Activated naive CD4-positive, alpha-beta T cell treated with anti-CD3 and anti-CD28 coated beads, Interleukin-2, amount 50 U/mL, for 16 hours (primary cell): ENCODE results near the gene COP1.
A peak's percentile ranks its signal among the peaks of the same experiment; 100 is the strongest.
"Not testable (repeated sequence)": the region's sequence is repeated elsewhere in the genome, so short reads cannot be mapped to it uniquely, and the experiment has no call there.

Experiments used
- DNase-seq: peaks from one replicate; pipeline ENCODE4 v3.0.0-alpha.2; 2020

COP1 gene

GRCh38 chr1:176206961-176207902 is at the start of gene COP1:
COP1 (minus strand) TSS chr1:176207286; CDS start chr1:176206978, 308 bp downstream.
- peak; percentile 96 for DNase-seq

DNA sequence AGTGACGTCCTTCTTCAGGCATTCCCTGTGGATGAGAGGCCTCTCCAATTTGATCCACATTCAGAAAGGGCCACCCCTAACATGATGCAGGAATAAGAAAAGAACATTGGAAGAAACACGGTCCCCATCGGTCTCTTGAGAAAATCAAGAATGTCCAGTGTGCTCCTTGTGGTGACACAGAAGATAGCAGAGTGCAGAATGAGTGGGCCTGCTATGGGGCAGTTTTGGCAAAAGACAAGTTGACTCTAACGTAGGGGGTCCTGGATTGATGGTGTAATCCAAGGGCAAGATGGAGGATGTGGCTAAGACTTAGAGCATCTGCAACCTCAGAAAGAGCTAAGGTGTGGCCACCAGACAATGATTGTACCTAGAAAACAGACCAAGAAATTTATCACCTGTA is 45.1 kb upstream of the COP1 start:
- no peak for DNase-seq

GRCh38 chr1:176244851-176245250 is 37.8 kb upstream of the COP1 start:
- DNase-seq = no peak

- no peak for DNase-seq
Measured at GRCh38 chr1:176243746-176244145, 36.7 kb upstream of the COP1 start.

GRCh38 chr1:176241385-176242015 is 34.4 kb upstream of the COP1 start:
- DNase-seq = no peak

GRCh38 chr1:176233657-176234056 is 26.6 kb upstream of the COP1 start:
- not testable (repeated sequence) for DNase-seq

- no peak for DNase-seq
Measured at GRCh38 chr1:176227579-176227978, 20.5 kb upstream of the COP1 start.

GRCh38 chr1:176225911-176226310 is 18.8 kb upstream of the COP1 start:
- DNase-seq = no peak

DNA sequence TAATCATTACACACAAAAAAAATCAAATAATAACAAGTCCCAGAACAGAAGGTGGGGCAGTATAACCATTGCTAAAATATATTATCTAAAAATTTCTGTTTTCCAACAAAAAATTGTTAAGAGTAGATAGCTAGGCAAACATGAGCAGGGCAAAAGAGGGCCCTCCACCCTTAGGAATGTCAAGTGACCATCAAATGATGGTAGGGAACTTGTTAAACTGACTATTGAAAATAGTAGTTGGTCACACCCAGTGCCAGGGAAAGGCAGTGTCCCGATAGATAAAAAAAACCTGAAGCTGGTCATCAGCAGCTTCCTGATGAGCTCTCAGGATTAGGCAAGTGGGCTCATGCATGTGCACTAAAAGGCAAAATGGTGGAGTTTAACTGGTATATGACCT is 18.4 kb upstream of the COP1 start:
- DNase-seq = no peak

DNA sequence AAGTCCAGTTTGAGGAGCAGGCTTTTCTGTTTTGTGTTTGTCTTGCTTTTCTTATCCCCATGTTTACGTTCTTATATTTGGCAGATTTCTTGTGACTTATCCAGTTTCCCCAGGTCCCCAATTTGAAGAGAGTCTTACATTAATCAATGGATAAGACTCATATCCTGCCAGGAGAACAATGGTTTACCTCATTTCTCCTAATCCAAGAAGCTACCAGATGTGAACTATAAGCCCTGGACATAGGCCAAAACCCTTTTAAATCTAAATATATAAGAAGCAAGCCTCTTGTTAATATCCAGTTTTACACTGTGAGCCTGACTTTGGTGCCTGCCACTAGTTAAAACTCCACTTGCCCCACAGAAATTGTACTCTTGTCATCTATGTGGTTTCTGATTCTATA is 15.1 kb upstream of the COP1 start:
- no peak for DNase-seq

DNA sequence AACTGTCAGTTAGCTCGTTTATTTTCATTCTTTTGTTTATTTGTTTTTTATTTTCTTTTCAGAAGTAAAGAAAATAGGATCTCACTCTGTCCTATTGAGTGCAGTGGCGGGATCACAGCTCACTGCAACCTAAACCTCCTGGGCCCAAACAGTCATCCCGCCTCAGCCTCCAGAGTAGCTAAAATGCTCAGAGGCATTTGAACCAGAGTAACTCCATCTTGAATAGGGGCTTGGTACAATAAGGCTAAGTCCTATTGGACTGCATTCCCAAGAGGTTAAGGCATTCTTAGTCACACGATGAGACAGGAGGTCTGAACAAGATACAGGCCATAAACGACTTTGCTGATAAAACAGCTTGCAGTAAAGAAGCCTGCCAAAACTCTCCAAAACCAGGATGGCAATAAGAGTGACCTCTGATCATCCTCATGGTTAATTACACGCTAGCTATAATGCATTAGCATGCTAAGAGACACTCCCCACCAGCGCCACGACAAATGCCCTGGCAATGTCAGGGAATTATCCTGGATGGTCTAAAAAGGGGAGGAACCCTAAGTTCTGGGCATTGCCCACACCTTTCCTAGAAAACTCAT is 13.1 kb upstream of the COP1 start:
- DNase-seq = no peak

DNA sequence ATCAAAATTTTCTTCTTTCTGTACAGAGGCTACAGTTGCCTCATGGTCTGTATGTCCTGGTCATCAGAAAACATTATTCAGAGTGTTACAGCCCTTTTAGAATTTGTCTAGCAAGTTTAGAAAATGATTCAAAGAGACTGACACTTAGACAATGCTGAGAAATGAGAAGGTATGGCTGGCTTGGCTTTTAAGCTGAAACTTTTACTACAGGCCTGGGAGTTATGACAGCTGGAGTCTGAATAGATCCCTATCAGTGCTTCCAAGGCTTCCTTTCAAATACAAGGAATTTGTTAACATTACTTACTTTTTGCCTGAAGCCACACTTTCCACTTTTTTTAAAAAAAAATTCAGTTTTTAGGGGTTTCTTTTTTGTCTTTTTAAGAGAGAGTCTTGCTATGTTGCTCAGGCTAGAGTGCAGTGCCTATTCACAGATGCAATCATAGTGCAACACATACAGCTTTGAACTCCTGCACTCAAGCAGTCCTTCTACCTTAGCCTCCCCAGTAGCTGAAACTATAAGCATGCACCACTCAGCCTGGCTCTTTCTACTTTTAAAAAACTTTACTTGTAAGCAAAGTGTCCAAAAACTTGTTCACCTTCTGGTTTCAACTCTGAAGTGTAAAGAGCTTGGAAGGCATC is 10.5 kb upstream of the COP1 start:
- DNase-seq = no peak

GRCh38 chr1:176216031-176216430 is 8.9 kb upstream of the COP1 start:
- no peak for DNase-seq

- no peak for DNase-seq
Measured at GRCh38 chr1:176211396-176212165, 4.5 kb upstream of the COP1 start.

DNA sequence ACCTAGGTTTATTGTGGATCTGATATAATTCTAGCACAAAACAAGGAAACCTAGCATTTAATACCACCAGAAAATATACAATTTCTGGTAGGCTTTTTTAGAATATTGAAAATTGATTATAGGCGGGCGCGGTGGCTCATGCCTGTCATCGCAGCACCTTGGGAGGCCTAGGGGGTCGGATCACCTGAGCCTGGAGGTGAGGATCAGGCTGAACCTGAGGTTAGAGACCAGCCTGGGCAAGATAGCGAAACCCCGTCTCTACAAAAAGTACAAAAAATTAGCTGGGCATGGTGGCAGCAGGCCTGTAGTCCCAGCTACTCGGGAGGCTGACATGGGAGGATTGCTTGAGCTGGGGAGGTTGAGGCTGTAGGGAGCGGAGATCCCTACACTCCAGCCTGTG is 948 bp upstream of the COP1 start:
- DNase-seq = no peak

DNA sequence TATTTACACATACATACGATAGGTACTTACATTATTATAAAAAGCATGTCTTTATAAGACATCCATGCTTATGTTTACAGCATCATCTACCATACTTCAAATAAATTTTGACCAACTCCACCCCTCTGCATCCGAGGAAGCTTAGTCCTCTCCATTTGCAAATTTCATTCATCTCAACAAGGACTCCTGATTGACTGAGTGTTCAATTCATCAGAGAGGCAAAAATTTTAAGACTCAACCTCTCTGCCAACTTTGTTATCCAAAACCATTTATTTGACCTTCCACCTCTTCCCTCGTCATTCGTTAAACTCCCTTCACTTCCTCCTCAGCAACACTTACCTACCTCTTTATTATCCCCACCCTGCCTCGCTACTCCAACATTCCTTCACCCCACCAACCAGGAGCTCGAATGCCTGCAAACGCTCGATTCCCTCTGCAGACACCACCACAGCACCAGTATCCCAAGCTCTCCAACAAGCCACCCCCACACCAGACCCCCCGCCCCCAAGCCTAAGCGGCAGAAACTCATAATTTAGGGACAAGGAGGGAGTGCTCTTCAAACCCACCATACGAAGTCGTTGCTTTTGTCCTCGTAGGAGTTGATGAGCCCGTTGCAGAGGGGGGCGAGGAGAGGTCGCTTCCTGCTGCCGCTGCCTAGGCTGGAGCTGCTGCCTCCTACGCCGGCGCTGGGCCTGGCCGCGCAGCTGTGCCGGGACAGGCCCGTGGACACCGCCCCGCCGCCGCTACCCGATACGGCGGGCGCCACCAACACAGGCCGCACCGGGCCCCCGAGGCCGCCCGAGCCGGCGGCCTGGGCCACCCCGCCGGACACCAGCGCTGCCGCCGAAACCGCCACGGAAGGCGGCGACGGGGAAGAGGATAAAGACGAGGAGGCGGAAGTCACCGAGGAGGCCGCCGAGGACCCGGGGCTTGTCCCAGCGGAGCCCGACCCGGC is 803 bp downstream of the COP1 start:
- peak; percentile 47 for DNase-seq

DNA sequence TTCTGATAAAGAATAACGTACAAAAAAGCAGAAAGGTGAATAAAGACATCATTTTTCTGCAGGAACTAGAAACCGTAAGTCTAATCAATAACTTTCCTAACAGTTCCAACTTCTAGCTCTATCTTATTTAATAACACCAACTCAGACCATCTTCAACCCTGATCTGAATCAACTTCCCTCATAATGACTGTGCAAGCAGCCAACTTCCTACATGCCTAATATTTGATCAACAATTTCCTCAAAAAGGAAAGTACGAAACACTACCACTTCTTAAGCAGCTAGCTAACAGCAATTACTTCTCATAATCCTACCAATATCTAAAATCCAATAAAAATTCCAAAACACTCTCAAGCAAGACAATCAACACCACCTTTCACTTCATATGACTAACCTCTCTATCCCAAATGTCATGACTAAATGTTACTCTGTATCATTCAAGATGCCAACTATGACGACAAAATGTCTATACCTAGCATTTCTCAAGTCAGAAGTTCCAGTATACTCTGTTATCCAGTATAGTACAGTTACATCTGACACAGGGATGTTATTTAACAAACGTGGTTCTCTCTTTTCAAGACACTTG is 1.7 kb downstream of the COP1 start:
- no peak for DNase-seq

DNA sequence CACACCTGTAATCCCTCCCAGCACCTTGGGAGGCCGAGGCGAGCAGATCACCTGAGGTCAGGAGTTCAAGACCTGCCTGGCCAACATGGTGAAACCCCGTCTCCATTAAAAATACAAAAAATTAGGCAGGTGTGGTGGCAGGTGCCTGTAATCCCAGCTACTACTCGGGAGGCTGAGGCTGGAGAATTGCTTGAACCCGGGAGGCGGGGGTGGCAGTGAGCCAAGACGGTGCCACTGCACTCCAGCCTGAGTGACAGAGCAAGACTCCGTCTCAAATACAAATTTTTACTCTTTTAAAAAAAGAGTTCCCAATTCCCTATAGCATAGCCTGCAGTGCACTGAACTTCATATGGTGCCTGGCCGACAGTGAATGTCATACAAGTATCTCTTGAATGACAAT is 2.4 kb downstream of the COP1 start:
- not testable (repeated sequence) for DNase-seq

GRCh38 chr1:176203735-176204134 is 3.4 kb downstream of the COP1 start:
- no peak for DNase-seq

GRCh38 chr1:176201568-176201967 is 5.5 kb downstream of the COP1 start:
- no peak for DNase-seq

GRCh38 chr1:176199707-176200106 is 7.4 kb downstream of the COP1 start:
- no peak for DNase-seq
